ENCODE data around the gene GGT1. TPM values are rescaled to one million over a fixed set of nuclear protein-coding genes. Genes with fewer than 3 reads are reported as not detected.
"Not testable (repeated sequence)": the region's sequence is repeated elsewhere in the genome, so short reads cannot be mapped to it uniquely, and the experiment has no call there.

Gene GGT1
- total RNA-seq, 2 experiments from 2014 or later, result 19.7 to 20.1 TPM

- Mint-ChIP-seq H3K4me3 (no peak overlapping the region), H3K27me3 (no peaks in the 10 kb centered on the region), H3K9me3 (no peaks in the 10 kb centered on the region), H3K36me3 (ENCODE audit: low read depth) (no peaks in the 10 kb centered on the region), H3K27ac (no peak overlapping the region), H3K4me1 (ENCODE audit: low read depth) (peaks cover 18% of the 10 kb centered on the region)
- Histone ChIP-seq H3K4me3 (ENCODE audit: low read length) (no peak overlapping the region), H3K4me1 (ENCODE audit: insufficient read depth, low read length) (peaks cover 14% of the 10 kb centered on the region), H3K27me3 (ENCODE audit: control insufficient read depth in 1 of 2, insufficient read depth in 2 of 2, low read length in 2 of 2) (no peaks in the 10 kb centered on the region), H3K9me3 (ENCODE audit: control insufficient read depth in 1 of 2, insufficient read depth in 1 of 2, low read length in 2 of 2) (no peaks in the 10 kb centered on the region), H3K27ac (ENCODE audit: low read depth in 1 of 2, low read length in 2 of 2) (no peak overlapping the region), H3K36me3 (ENCODE audit: insufficient read depth, low read length) (no peaks in the 10 kb centered on the region)
- intact Hi-C loops (cut with DNase I, micrococcal nuclease), result no loop called here
- ATAC-seq (ENCODE audit: poor library complexity) (no peak), DNase-seq (peak in 3 of 14 experiments; percentile 11 to 29 (median 25))
- no peak for TF ChIP-seq CTCF (IDR thresholded peaks at IDR 0.05)
- ChIA-PET POLR2A (no interaction called here), CTCF (no interaction called here)
Observed at GRCh38 chr22:24601217-24602104, 1.5 kb upstream of the GGT1 start.

GRCh38 chr22:24602105-24602749 lies 766 bp upstream of the GGT1 start:
- H3K27me3 Mint-ChIP-seq; H3K9me3 ChIP-seq (ENCODE audit: control insufficient read depth in 1 of 2, insufficient read depth in 1 of 2, low read length in 2 of 2); CTCF ChIA-PET; intact Hi-C loops (cut with DNase I, micrococcal nuclease); H3K27ac Mint-ChIP-seq; H3K27me3 ChIP-seq (ENCODE audit: control insufficient read depth in 1 of 2, insufficient read depth in 2 of 2, low read length in 2 of 2); H3K4me3 ChIP-seq (ENCODE audit: low read length); POLR2A ChIA-PET; H3K9me3 Mint-ChIP-seq; ATAC-seq (ENCODE audit: poor library complexity); H3K36me3 Mint-ChIP-seq (ENCODE audit: low read depth); H3K27ac ChIP-seq (ENCODE audit: low read depth in 1 of 2, low read length in 2 of 2); H3K4me3 Mint-ChIP-seq; H3K36me3 ChIP-seq (ENCODE audit: insufficient read depth, low read length): not testable (repeated sequence)
- peaks cover 18% of the 10 kb centered on the region for H3K4me1 Mint-ChIP-seq (ENCODE audit: low read depth)
- peak in 1 of 14 experiments; percentile 6 for DNase-seq
- H3K4me1 ChIP-seq (ENCODE audit: insufficient read depth, low read length), result peaks cover 15% of the 10 kb centered on the region

- H3K27me3 Mint-ChIP-seq; intact Hi-C loops (cut with DNase I, micrococcal nuclease); H3K9me3 Mint-ChIP-seq; CTCF ChIA-PET; H3K9me3 ChIP-seq (ENCODE audit: control insufficient read depth in 1 of 2, insufficient read depth in 1 of 2, low read length in 2 of 2); H3K4me3 ChIP-seq (ENCODE audit: low read length); H3K27me3 ChIP-seq (ENCODE audit: control insufficient read depth in 1 of 2, insufficient read depth in 2 of 2, low read length in 2 of 2); H3K36me3 ChIP-seq (ENCODE audit: insufficient read depth, low read length); H3K36me3 Mint-ChIP-seq (ENCODE audit: low read depth); H3K27ac ChIP-seq (ENCODE audit: low read depth in 1 of 2, low read length in 2 of 2); POLR2A ChIA-PET: not testable (repeated sequence)
- DNase-seq, result peak in 4 of 14 experiments; percentile 17 to 35 (median 29)
- Mint-ChIP-seq H3K4me3 (peak overlapping the region; percentile 75), H3K27ac (peak overlapping the region; percentile 70), H3K4me1 (ENCODE audit: low read depth) (peaks cover 22% of the 10 kb centered on the region)
- peak; percentile 50 for ATAC-seq (ENCODE audit: poor library complexity)
- peaks cover 28% of the 10 kb centered on the region for H3K4me1 ChIP-seq (ENCODE audit: insufficient read depth, low read length)
Observed at GRCh38 chr22:24603770-24604629, 1.0 kb downstream of the GGT1 start.

- H3K4me3 ChIP-seq (ENCODE audit: low read length); CTCF ChIA-PET; H3K27ac Mint-ChIP-seq; H3K36me3 ChIP-seq (ENCODE audit: insufficient read depth, low read length); H3K9me3 Mint-ChIP-seq; H3K27me3 Mint-ChIP-seq; intact Hi-C loops (cut with DNase I, micrococcal nuclease); H3K27ac ChIP-seq (ENCODE audit: low read depth in 1 of 2, low read length in 2 of 2); H3K27me3 ChIP-seq (ENCODE audit: control insufficient read depth in 1 of 2, insufficient read depth in 2 of 2, low read length in 2 of 2); ATAC-seq (ENCODE audit: poor library complexity); H3K4me3 Mint-ChIP-seq; H3K36me3 Mint-ChIP-seq (ENCODE audit: low read depth); POLR2A ChIA-PET; H3K9me3 ChIP-seq (ENCODE audit: control insufficient read depth in 1 of 2, insufficient read depth in 1 of 2, low read length in 2 of 2): not testable (repeated sequence)
- peaks cover 26% of the 10 kb centered on the region for H3K4me1 ChIP-seq (ENCODE audit: insufficient read depth, low read length)
- peak in 1 of 14 experiments; percentile 9 for DNase-seq
- peaks cover 18% of the 10 kb centered on the region for H3K4me1 Mint-ChIP-seq (ENCODE audit: low read depth)
Observed at GRCh38 chr22:24606340-24606739, 3.3 kb downstream of the GGT1 start.

- intact Hi-C loops (cut with DNase I, micrococcal nuclease); H3K27me3 Mint-ChIP-seq; H3K27me3 ChIP-seq (ENCODE audit: control insufficient read depth in 1 of 2, insufficient read depth in 2 of 2, low read length in 2 of 2); H3K36me3 ChIP-seq (ENCODE audit: insufficient read depth, low read length); CTCF ChIA-PET; H3K9me3 ChIP-seq (ENCODE audit: control insufficient read depth in 1 of 2, insufficient read depth in 1 of 2, low read length in 2 of 2); H3K36me3 Mint-ChIP-seq (ENCODE audit: low read depth); H3K9me3 Mint-ChIP-seq; POLR2A ChIA-PET: not testable (repeated sequence)
- Mint-ChIP-seq H3K27ac (peak overlapping the region; percentile 95), H3K4me1 (ENCODE audit: low read depth) (peaks cover 18% of the 10 kb centered on the region), H3K4me3 (peak overlapping the region; percentile 87)
- Histone ChIP-seq H3K27ac (ENCODE audit: low read depth in 1 of 2, low read length in 2 of 2) (peak overlapping the region in 1 of 2 donors; percentile 72), H3K4me1 (ENCODE audit: insufficient read depth, low read length) (peaks cover 21% of the 10 kb centered on the region), H3K4me3 (ENCODE audit: low read length) (peak overlapping the region; percentile 58)
- ATAC-seq (ENCODE audit: poor library complexity) (peak; percentile 71), DNase-seq (peak in 13 of 14 experiments; percentile 15 to 79 (median 47))
Observed at GRCh38 chr22:24607429-24607983, 4.5 kb downstream of the GGT1 start.

GRCh38 chr22:24608327-24608726 lies 5.3 kb downstream of the GGT1 start:
- H3K27me3 ChIP-seq (ENCODE audit: control insufficient read depth in 1 of 2, insufficient read depth in 2 of 2, low read length in 2 of 2); intact Hi-C loops (cut with DNase I, micrococcal nuclease); CTCF ChIA-PET; H3K9me3 ChIP-seq (ENCODE audit: control insufficient read depth in 1 of 2, insufficient read depth in 1 of 2, low read length in 2 of 2); H3K27me3 Mint-ChIP-seq; H3K36me3 Mint-ChIP-seq (ENCODE audit: low read depth); H3K27ac ChIP-seq (ENCODE audit: low read depth in 1 of 2, low read length in 2 of 2); ATAC-seq (ENCODE audit: poor library complexity); H3K36me3 ChIP-seq (ENCODE audit: insufficient read depth, low read length); POLR2A ChIA-PET; H3K9me3 Mint-ChIP-seq; DNase-seq: not testable (repeated sequence)
- Mint-ChIP-seq H3K4me3 (peak overlapping the region; percentile 30), H3K27ac (peak overlapping the region; percentile 95), H3K4me1 (ENCODE audit: low read depth) (peaks cover 16% of the 10 kb centered on the region)
- peaks cover 20% of the 10 kb centered on the region for H3K4me1 ChIP-seq (ENCODE audit: insufficient read depth, low read length)
- peak overlapping the region; percentile 58 for H3K4me3 ChIP-seq (ENCODE audit: low read length)
